A549 (cell line): ENCODE results near the gene UGT2B15. TPM values are rescaled to one million over a fixed set of nuclear protein-coding genes. Genes with fewer than 3 reads are reported as not detected.
A peak's percentile ranks its signal among the peaks of the same experiment; 100 is the strongest.
"Not testable (repeated sequence)": the region's sequence is repeated elsewhere in the genome, so short reads cannot be mapped to it uniquely, and the experiment has no call there.

Experiments used
- ATAC-seq, 2 experiments: fragments of 200-7000 bp in 1 of 2; fragments of >200 bp in 1 of 2; cut with Nextera tagmentation in 1 of 2; cut with Tn5 transposase in 1 of 2; 3 replicates each; pipeline versions ENCODE4 v1.8.0 to v1.9.1; 2018 to 2020; ENCODE audit warnings: mild to moderate bottlenecking in 1 of 2, moderate library complexity in 1 of 2
- CTCF ChIA-PET: fragments of 300-600 bp; sonication (Branson Sonifier 250); formaldehyde crosslinking; extraction: SDS; loops from one replicate; lab custom pipeline; 2021; ENCODE audit warnings: antibody characterized with exemption, inconsistent platforms; lab: Yijun Ruan, JAX
- POLR2A ChIA-PET: fragments of 350-600 bp; formaldehyde crosslinking; extraction: SDS; loops from one replicate; lab custom pipeline; 2021; ENCODE audit warnings: antibody characterized with exemption, inconsistent platforms; lab: Yijun Ruan, JAX
- DNase-seq, 2 experiments: peaks; one replicate each; pipeline versions ENCODE4 v3.0.0 to v3.0.0-alpha.2; 2011 to 2016; ENCODE audit warnings: low read depth in 1 of 2, low spot score in 1 of 2
- FAIRE-seq: peaks from 2 replicates; lab custom pipeline; 2011; peaks lifted over from hg19 to GRCh38; lab: Jason Lieb, UNC
- H3K27ac ChIP-seq, 2 experiments: fragments of >200 bp; sonication (Bioruptor Twin); formaldehyde crosslinking; 3 replicates each; pipeline ENCODE4 v1.5.1; 2016 to 2017
- H3K4me1 ChIP-seq: fragments of >200 bp; sonication (Bioruptor Twin); formaldehyde crosslinking; 3 replicates; pipeline ENCODE4 v1.6.1; 2016
- H3K4me2 ChIP-seq: fragments of >200 bp; sonication (Bioruptor Twin); formaldehyde crosslinking; 3 replicates; pipeline ENCODE4 v1.6.1; 2016
- H3K4me3 ChIP-seq: fragments of >200 bp; sonication (Bioruptor Twin); formaldehyde crosslinking; 3 replicates; pipeline ENCODE4 v1.5.1; 2016
- H3K9me3 ChIP-seq: fragments of >200 bp; sonication (Bioruptor Twin); formaldehyde crosslinking; 3 replicates; pipeline ENCODE4 v1.6.1; 2016
- BHLHE40 ChIP-seq: IDR thresholded peaks from 2 replicates; pipeline ENCODE4 v1.6.1; 2012; ENCODE audit warnings: low read depth, low read length, inconsistent platforms
- CHD2 ChIP-seq: fragments of 150-350 bp; IDR thresholded peaks from 2 replicates; pipeline ENCODE4 v1.6.1; 2014; ENCODE audit warnings: low read length; ENCODE audit not compliant: partially characterized antibody
- EHF ChIP-seq: fragments of 250-450 bp; sonication (Bioruptor Pico); IDR thresholded peaks from 2 replicates; pipeline ENCODE4 v1.5.0; 2020; ENCODE audit warnings: mild to moderate bottlenecking
- GATA3 ChIP-seq: IDR thresholded peaks from 2 replicates; pipeline ENCODE4 v1.6.1; 2012; ENCODE audit warnings: borderline replicate concordance
- HDAC2 ChIP-seq: fragments of 200-600 bp; sonication (generic); IDR thresholded peaks from 2 replicates; pipeline ENCODE4 v1.6.1; 2016
- HEYL ChIP-seq: fragments of 250-450 bp; sonication (Bioruptor Pico); IDR thresholded peaks from 2 replicates; pipeline ENCODE4 v1.8.0; 2021; ENCODE audit warnings: mild to moderate bottlenecking, moderate library complexity
- HOXB13 ChIP-seq: fragments of 250-450 bp; sonication (Bioruptor Pico); IDR thresholded peaks from 2 replicates; pipeline ENCODE4 v1.5.0; 2020; ENCODE audit warnings: low read depth, mild to moderate bottlenecking, moderate library complexity
- JUNB ChIP-seq: fragments of >200 bp; sonication (Bioruptor Twin); formaldehyde crosslinking; IDR thresholded peaks from 2 replicates; pipeline ENCODE4 v1.6.1; 2016
- KDM5A ChIP-seq: fragments of 200-600 bp; sonication (generic); IDR thresholded peaks from 2 replicates; pipeline ENCODE4 v1.6.1; 2016; ENCODE audit warnings: antibody characterized with exemption, mild to moderate bottlenecking
- MAX ChIP-seq: IDR thresholded peaks from 2 replicates; pipeline ENCODE4 v1.6.1; 2012
- NR3C1 ChIP-seq: fragments of >200 bp; sonication (Bioruptor Twin); formaldehyde crosslinking; IDR thresholded peaks from 3 replicates; pipeline ENCODE4 v1.6.1; 2017
- RAD21 ChIP-seq, 2 experiments: fragments of >200 bp in 1 of 2; sonication (Bioruptor Twin) in 1 of 2; formaldehyde crosslinking in 1 of 2; IDR thresholded peaks in 1 of 2; conservative IDR thresholded peaks in 1 of 2; 2 replicates in 1 of 2; 3 replicates in 1 of 2; pipeline ENCODE4 v1.6.1; 2012 to 2018; ENCODE audit warnings: inconsistent platforms in 1 of 2
- RCOR1 ChIP-seq: fragments of 150-350 bp; IDR thresholded peaks from 2 replicates; pipeline ENCODE4 v1.6.1; 2014; ENCODE audit warnings: antibody characterized with exemption, low read length, low read depth
- SMC3 ChIP-seq: fragments of >200 bp; sonication (Bioruptor Twin); formaldehyde crosslinking; IDR thresholded peaks from 3 replicates; pipeline ENCODE4 v1.6.1; 2018; ENCODE audit warnings: inconsistent platforms
- TFCP2L1 ChIP-seq: fragments of 250-450 bp; sonication (Bioruptor Pico); IDR thresholded peaks from 2 replicates; pipeline ENCODE4 v1.5.0; 2021; ENCODE audit warnings: mild to moderate bottlenecking
- ZNF302 ChIP-seq: fragments of 250-450 bp; sonication (Bioruptor Pico); IDR thresholded peaks from 2 replicates; pipeline ENCODE4 v1.9.0; 2021; ENCODE audit warnings: inconsistent platforms, mild to moderate bottlenecking, moderate library complexity
- ZSCAN20 ChIP-seq: fragments of 250-450 bp; sonication (Bioruptor Pico); IDR thresholded peaks from 2 replicates; pipeline ENCODE4 v1.8.0; 2022; ENCODE audit warnings: mild to moderate bottlenecking, moderate library complexity
- WGBS: methylation state at CpG from one replicate; pipeline ENCODE4 v1.1.6; 2017; ENCODE audit errors: missing lambda C conversion rate; 5-methylcytosine and 5-hydroxymethylcytosine counted together
- polyA plus RNA-seq, 4 experiments: library from polyadenylated mRNA; depleted of rRNA in 3 of 4; stranded (reverse); fragments of >200 nt; fragmentation: RNase III in 1 of 4; extraction: RNeasy Plus Mini Kit Qiagen cat#74134 plus additional on column Dnase treatment in 1 of 4; gene quantifications; 2 replicates in 3 of 4; 3 replicates in 1 of 4; pipeline ENCODE4 v1.2.3, GENCODE V29; 2011 to 2017
- TF ChIP-seq, protein P1 (sequence below): IDR thresholded peaks from 2 replicates; pipeline ENCODE4 v1.6.1; 2012
- TF ChIP-seq, protein P2 (sequence below): fragments of 150-350 bp; IDR thresholded peaks from 2 replicates; pipeline ENCODE4 v1.6.1; 2014; ENCODE audit warnings: low read depth, mild to moderate bottlenecking, low read length
- TF ChIP-seq, protein P3 (sequence below): fragments of >200 bp; sonication (Bioruptor Twin); formaldehyde crosslinking; IDR thresholded peaks from 3 replicates; pipeline ENCODE4 v1.5.1; 2016

UGT2B15 gene
- polyA plus RNA-seq, 2 of the 4 experiments (the other 2 are of a cell fraction) = 0.08 to 0.80 TPM

- DNase-seq (peak in 1 of 2 experiments; percentile 54), ATAC-seq (peak in 1 of 2 experiments; percentile 33; a peak in 1 of 6 replicates), FAIRE-seq (peak; percentile 46)
- Histone ChIP-seq H3K4me2 (peak overlapping the region; percentile 54), H3K4me1 (peaks cover 38% of the 10 kb centered on the region), H3K4me3 (no peak overlapping the region), H3K9me3 (no peaks in the 10 kb centered on the region), H3K27ac (peak overlapping the region; percentile 37 to 49; a peak in 2 of 6 replicates)
- TF ChIP-seq GATA3 = peak; percentile 85
- TF ChIP-seq ZNF302 (CRISPR knock-in tag) = no peak
- no peak for TF ChIP-seq ZSCAN20
- TF ChIP-seq, protein P1, sequence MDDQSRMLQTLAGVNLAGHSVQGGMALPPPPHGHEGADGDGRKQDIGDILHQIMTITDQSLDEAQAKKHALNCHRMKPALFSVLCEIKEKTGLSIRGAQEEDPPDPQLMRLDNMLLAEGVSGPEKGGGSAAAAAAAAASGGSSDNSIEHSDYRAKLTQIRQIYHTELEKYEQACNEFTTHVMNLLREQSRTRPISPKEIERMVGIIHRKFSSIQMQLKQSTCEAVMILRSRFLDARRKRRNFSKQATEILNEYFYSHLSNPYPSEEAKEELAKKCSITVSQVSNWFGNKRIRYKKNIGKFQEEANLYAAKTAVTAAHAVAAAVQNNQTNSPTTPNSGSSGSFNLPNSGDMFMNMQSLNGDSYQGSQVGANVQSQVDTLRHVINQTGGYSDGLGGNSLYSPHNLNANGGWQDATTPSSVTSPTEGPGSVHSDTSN = no peak
- no peak for TF ChIP-seq RAD21 (conservative IDR thresholded peaks at IDR 0.05 in 1 of 2, IDR thresholded peaks at IDR 0.05 in 1 of 2)
- TF ChIP-seq JUNB = no peak
- TF ChIP-seq HOXB13 (CRISPR knock-in tag) = no peak
- TF ChIP-seq HDAC2 = no peak
- no peak for TF ChIP-seq EHF (CRISPR knock-in tag)
- CTCF ChIA-PET = no interaction called here
- POLR2A ChIA-PET = no interaction called here
These were observed 11.8 kb downstream of the UGT2B15 start for GRCh38 chr4:68658672-68659071.

- CTCF ChIA-PET, POLR2A ChIA-PET: not testable (repeated sequence)
These were observed 13.3 kb downstream of the UGT2B15 start for GRCh38 chr4:68657022-68657594.

DNA sequence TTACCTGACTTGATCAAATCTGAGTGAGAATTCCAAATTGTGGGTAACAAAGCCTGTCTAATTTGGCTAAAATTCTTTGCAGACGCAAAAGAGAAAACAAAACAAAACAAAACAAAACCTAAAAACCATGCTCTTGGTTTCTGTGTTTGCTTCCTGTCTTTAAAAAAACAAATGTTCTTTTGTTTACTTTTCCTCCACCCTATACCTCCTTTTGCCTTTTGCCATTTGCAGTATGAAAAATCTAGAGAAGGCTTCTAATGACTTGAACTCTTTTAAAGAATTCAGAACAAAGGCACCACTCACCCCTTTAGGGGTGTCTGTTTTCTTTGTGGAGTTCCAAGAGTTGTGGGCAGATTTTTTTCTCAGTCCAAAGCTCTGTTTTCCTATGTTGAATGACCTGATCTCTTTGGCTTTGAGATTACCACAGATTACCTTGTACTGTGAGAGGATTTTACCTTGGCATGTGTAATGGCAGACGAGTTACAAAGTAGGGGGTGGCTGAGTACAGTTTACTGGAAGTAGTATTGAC is 13.9 kb downstream of the UGT2B15 start:
- Histone ChIP-seq H3K4me2 (peak overlapping the region; percentile 65), H3K4me1 (peaks cover 38% of the 10 kb centered on the region), H3K27ac (peak overlapping the region; percentile 67 to 79)
- H3K4me3 ChIP-seq, H3K9me3 ChIP-seq, CTCF ChIA-PET, POLR2A ChIA-PET: not testable (repeated sequence)
- FAIRE-seq (peak; percentile 13), DNase-seq (peak in 1 of 2 experiments; percentile 50), ATAC-seq (peak; percentile 56 to 73; a peak in 4 of 6 replicates)
- WGBS = 5% methylated on average over 2 of the region's 2 CpGs

More at GRCh38 chr4:68657022-68657594, 13.3 kb downstream of the UGT2B15 start:
- peak overlapping the region; percentile 65 for H3K4me2 ChIP-seq
- peaks cover 38% of the 10 kb centered on the region for H3K4me1 ChIP-seq
- not testable (repeated sequence) for H3K9me3 ChIP-seq, DNase-seq, H3K4me3 ChIP-seq, FAIRE-seq
- peak in 1 of 2 experiments; percentile 64; a peak in 3 of 6 replicates for ATAC-seq
- H3K27ac ChIP-seq = peak overlapping the region; percentile 67 to 79

DNA sequence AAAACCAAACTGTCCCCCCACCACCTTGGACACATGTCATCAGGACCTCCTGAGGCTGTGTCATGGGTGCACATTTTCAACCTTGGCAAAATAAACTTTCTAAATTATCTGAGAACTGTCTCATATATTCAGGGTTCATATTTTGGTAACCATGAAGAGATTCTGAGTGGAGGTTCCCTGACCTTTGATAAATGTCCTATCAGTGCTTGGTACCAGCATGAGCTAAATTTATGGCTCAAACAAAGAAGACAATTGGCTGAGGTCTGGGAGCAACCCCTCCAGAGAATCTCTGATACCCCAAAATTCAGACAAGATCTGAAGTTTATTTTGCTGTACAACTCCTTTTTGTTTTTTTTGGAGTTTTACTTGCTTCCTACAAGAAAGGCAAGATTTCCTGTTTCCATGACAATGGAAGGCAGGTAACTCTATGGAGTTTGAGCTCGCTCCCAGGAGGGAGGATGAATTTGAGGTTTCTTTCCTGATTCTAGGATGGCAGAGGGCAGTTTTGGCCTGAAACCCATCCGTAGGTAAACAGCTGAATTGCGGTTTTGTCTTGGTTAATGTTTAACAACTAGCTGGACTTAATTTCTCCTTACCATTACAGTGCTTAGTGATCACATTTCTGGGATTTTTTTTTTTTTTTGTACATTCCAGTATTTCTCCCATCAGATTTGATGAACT is 14.5 kb downstream of the UGT2B15 start:
- CTCF ChIA-PET = no interaction called here
- no peak overlapping the region for H3K4me3 ChIP-seq

DNA sequence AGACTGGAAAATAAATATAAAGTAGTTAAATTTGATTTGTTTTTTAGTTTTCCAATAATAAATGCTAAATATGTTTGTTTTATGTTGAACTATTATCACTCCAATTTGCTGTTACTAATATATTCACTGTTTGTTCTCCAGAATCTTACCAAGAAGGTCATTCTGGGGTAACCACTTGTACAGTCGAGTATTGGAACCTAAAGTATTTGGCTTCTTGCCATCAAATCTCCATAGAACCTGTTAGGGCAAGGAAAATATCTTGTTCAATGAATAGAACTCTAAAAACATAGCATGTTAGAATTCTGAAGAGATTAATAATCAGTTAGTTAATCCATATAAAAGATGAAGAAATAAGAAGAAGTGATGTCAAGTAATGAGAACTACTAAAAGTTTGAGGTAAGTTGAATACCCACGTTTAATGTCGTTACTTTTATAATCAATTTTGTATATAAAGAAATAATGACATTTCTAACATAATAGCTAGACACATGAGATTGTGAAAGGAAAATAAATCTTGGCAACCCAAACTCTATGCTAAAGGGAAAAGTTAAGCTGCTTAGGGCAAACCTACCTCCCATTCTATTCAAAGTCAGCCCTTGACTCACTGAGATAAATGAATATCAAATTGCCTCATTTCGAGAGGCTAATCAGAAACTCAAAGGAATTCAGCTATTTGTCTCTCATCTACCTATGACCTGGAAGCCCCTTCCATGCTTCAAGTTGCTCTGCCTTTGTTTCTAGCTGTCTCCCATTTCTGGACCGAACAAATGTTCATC is 15.3 kb downstream of the UGT2B15 start:
- no peak for ATAC-seq
- 76% methylated on average over 5 of the region's 5 CpGs for WGBS
- CTCF ChIA-PET = no interaction called here
- Histone ChIP-seq H3K4me3 (no peak overlapping the region), H3K9me3 (no peaks in the 10 kb centered on the region), H3K4me2 (peak overlapping the region; percentile 65; the same call in 2 of the 3 replicates), H3K27ac (peak overlapping the region; percentile 67 to 79), H3K4me1 (peaks cover 38% of the 10 kb centered on the region)
- POLR2A ChIA-PET = no interaction called here
- no peak for FAIRE-seq
- DNase-seq = no peak
- TF ChIP-seq, protein P2, sequence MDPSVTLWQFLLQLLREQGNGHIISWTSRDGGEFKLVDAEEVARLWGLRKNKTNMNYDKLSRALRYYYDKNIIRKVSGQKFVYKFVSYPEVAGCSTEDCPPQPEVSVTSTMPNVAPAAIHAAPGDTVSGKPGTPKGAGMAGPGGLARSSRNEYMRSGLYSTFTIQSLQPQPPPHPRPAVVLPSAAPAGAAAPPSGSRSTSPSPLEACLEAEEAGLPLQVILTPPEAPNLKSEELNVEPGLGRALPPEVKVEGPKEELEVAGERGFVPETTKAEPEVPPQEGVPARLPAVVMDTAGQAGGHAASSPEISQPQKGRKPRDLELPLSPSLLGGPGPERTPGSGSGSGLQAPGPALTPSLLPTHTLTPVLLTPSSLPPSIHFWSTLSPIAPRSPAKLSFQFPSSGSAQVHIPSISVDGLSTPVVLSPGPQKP = no peak
- no peak for TF ChIP-seq SMC3
- no peak for TF ChIP-seq NR3C1
- TF ChIP-seq, protein P3, sequence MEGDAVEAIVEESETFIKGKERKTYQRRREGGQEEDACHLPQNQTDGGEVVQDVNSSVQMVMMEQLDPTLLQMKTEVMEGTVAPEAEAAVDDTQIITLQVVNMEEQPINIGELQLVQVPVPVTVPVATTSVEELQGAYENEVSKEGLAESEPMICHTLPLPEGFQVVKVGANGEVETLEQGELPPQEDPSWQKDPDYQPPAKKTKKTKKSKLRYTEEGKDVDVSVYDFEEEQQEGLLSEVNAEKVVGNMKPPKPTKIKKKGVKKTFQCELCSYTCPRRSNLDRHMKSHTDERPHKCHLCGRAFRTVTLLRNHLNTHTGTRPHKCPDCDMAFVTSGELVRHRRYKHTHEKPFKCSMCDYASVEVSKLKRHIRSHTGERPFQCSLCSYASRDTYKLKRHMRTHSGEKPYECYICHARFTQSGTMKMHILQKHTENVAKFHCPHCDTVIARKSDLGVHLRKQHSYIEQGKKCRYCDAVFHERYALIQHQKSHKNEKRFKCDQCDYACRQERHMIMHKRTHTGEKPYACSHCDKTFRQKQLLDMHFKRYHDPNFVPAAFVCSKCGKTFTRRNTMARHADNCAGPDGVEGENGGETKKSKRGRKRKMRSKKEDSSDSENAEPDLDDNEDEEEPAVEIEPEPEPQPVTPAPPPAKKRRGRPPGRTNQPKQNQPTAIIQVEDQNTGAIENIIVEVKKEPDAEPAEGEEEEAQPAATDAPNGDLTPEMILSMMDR = no peak
- no peak for TF ChIP-seq RCOR1
- no peak for TF ChIP-seq CHD2
- no peak for TF ChIP-seq KDM5A
- TF ChIP-seq MAX = no peak

More for the DNA sequence above, 14.5 kb downstream of the UGT2B15 start:
- peak in 1 of 2 experiments; percentile 82 for DNase-seq
- peak overlapping the region; percentile 65 for H3K4me2 ChIP-seq
- H3K9me3 ChIP-seq = no peaks in the 10 kb centered on the region
- ATAC-seq = peak; percentile 43 to 77; a peak in 4 of 6 replicates
- POLR2A ChIA-PET = no interaction called here
- TF ChIP-seq JUNB (no peak), BHLHE40 (no peak), HEYL (CRISPR knock-in tag) (no peak), HOXB13 (CRISPR knock-in tag) (no peak), EHF (CRISPR knock-in tag) (no peak), TFCP2L1 (CRISPR knock-in tag) (no peak)
- WGBS = 3% methylated on average over 3 of the region's 3 CpGs
- peak overlapping the region; percentile 67 to 79 for H3K27ac ChIP-seq
- FAIRE-seq = no peak
- peaks cover 38% of the 10 kb centered on the region for H3K4me1 ChIP-seq
